SK-N-SH (cell line): ENCODE results near the gene AATF. TPM values are rescaled to one million over a fixed set of nuclear protein-coding genes. Genes with fewer than 3 reads are reported as not detected.

Experiments used
- CTCF ChIA-PET: fragments of 300-600, 350-600 bp; formaldehyde crosslinking; extraction: SDS; loops from one replicate; lab custom pipeline; 2021; lab: Yijun Ruan, JAX
- POLR2A ChIA-PET: fragments of 350-600 bp; sonication (Branson Sonifier 250); formaldehyde crosslinking; extraction: SDS; loops from one replicate; lab custom pipeline; 2020; ENCODE audit warnings: antibody characterized with exemption, inconsistent platforms; lab: Yijun Ruan, JAX
- DNase-seq: peaks from one replicate; pipeline ENCODE4 v3.0.0; 2012
- H2AFZ ChIP-seq: fragments of 200-600 bp; sonication (generic); 2 replicates; pipeline ENCODE4 v1.8.1; 2016; ENCODE audit warnings: antibody characterized with exemption, mild to moderate bottlenecking, low read depth
- H3F3A ChIP-seq: fragments of 200-600 bp; sonication (generic); replicated peaks from 2 replicates; pipeline ENCODE3; 2016; ENCODE audit warnings: antibody characterized with exemption, mild to moderate bottlenecking; ENCODE audit not compliant: insufficient read depth
- H3K27ac ChIP-seq, 2 experiments: fragments of 200-500 bp in 1 of 2; fragments of 200-600 bp in 1 of 2; sonication (Bioruptor generic) in 1 of 2; sonication (generic), shearing (Covaris generic) in 1 of 2; 2 replicates each; pipeline versions ENCODE4 v1.5.1 to v1.6.1; 2014 to 2016; ENCODE audit warnings: low read depth in 2 of 2, inconsistent platforms in 1 of 2, low read length in 1 of 2, mild to moderate bottlenecking in 1 of 2, mixed read lengths in 1 of 2
- H3K27me3 ChIP-seq: fragments of 200-600 bp; sonication (generic), shearing (Covaris generic); 2 replicates; pipeline ENCODE4 v1.6.1; 2016; ENCODE audit warnings: mixed run types; ENCODE audit not compliant: insufficient read depth
- H3K36me3 ChIP-seq, 2 experiments: fragments of 200-500 bp in 1 of 2; fragments of 200-600 bp in 1 of 2; sonication (Bioruptor generic) in 1 of 2; sonication (generic) in 1 of 2; replicated peaks in 1 of 2; 2 replicates each; pipeline versions ENCODE3 to v1.5.1; 2014 to 2016; ENCODE audit warnings: low read length in 1 of 2, mild to moderate bottlenecking in 1 of 2; ENCODE audit not compliant: insufficient read depth in 2 of 2, control insufficient read depth in 1 of 2
- H3K4me1 ChIP-seq, 2 experiments: fragments of 200-500 bp in 1 of 2; fragments of 200-600 bp in 1 of 2; sonication (Bioruptor generic) in 1 of 2; sonication (generic), shearing (Covaris generic) in 1 of 2; 2 replicates each; pipeline versions ENCODE4 v1.5.1 to v1.6.1; 2014 to 2016; ENCODE audit warnings: low read depth in 1 of 2, low read length in 1 of 2, mixed run types in 1 of 2; ENCODE audit not compliant: insufficient read depth in 2 of 2, control insufficient read depth in 1 of 2
- H3K4me2 ChIP-seq: fragments of 200-600 bp; sonication (generic), shearing (Covaris generic); 2 replicates; pipeline ENCODE4 v1.6.1; 2017; ENCODE audit warnings: mixed run types
- H3K4me3 ChIP-seq, 2 experiments: fragments of 200-500 bp in 1 of 2; fragments of 200-600 bp in 1 of 2; sonication (Bioruptor generic) in 1 of 2; sonication (generic), shearing (Covaris generic) in 1 of 2; 2 replicates each; pipeline versions ENCODE4 v1.5.1 to v1.8.1; 2014 to 2016; ENCODE audit warnings: low read depth in 2 of 2, inconsistent platforms in 1 of 2, low read length in 1 of 2, mild to moderate bottlenecking in 1 of 2, mixed read lengths in 1 of 2, moderate library complexity in 1 of 2
- H3K79me2 ChIP-seq: fragments of 200-600 bp; sonication (generic); 2 replicates; pipeline ENCODE4 v1.8.1; 2017; ENCODE audit warnings: mild to moderate bottlenecking; ENCODE audit not compliant: insufficient read depth
- H3K9ac ChIP-seq: fragments of 200-600 bp; sonication (generic); 2 replicates; pipeline ENCODE4 v1.6.1; 2017; ENCODE audit warnings: mixed run types
- H3K9me2 ChIP-seq: fragments of 200-600 bp; sonication (generic); 2 replicates; pipeline ENCODE4 v1.6.1; 2017; ENCODE audit warnings: mixed run types
- H3K9me3 ChIP-seq: fragments of 200-600 bp; sonication (generic); 2 replicates; pipeline ENCODE4 v1.6.1; 2017; ENCODE audit warnings: mixed run types, mild to moderate bottlenecking, moderate library complexity
- H4K20me1 ChIP-seq: fragments of 200-600 bp; sonication (generic); 2 replicates; pipeline ENCODE4 v1.6.1; 2017; ENCODE audit warnings: mild to moderate bottlenecking, mixed run types; ENCODE audit not compliant: insufficient read depth
- ELF1 ChIP-seq: IDR thresholded peaks from 2 replicates; pipeline ENCODE4 v1.4.0; 2012
- EZH2phosphoT487 ChIP-seq: fragments of 200-600 bp; sonication (generic); IDR thresholded peaks from 2 replicates; pipeline ENCODE4 v1.6.1; 2017; ENCODE audit warnings: low read depth, mixed run types, mild to moderate bottlenecking, antibody characterized with exemption, moderate library complexity, borderline replicate concordance
- FOSL2 ChIP-seq: IDR thresholded peaks from 2 replicates; pipeline ENCODE4 v1.4.0; 2012; ENCODE audit warnings: low read depth, mild to moderate bottlenecking, moderate library complexity, borderline replicate concordance
- FOXJ3 ChIP-seq: sonication (generic); formaldehyde crosslinking; IDR thresholded peaks from 2 replicates; pipeline ENCODE4 v1.5.1; 2020; ENCODE audit warnings: mild to moderate bottlenecking, missing genetic modification reagents
- FOXM1 ChIP-seq: IDR thresholded peaks from 2 replicates; pipeline ENCODE4 v1.4.0; 2012; ENCODE audit warnings: low read depth, mild to moderate bottlenecking
- JUND ChIP-seq: IDR thresholded peaks from 2 replicates; pipeline ENCODE4 v1.4.0; 2012
- MEF2A ChIP-seq: IDR thresholded peaks from 2 replicates; pipeline ENCODE4 v1.4.0; 2012; ENCODE audit warnings: low read depth, borderline replicate concordance
- MXI1 ChIP-seq: IDR thresholded peaks from 2 replicates; pipeline ENCODE4 v1.6.1; 2012; ENCODE audit warnings: mild to moderate bottlenecking, low read depth, low read length, improper control_type of control experiment
- NFIC ChIP-seq: IDR thresholded peaks from 2 replicates; pipeline ENCODE4 v1.4.0; 2012; ENCODE audit warnings: borderline replicate concordance
- RFX5 ChIP-seq: IDR thresholded peaks from 2 replicates; pipeline ENCODE4 v1.6.1; 2012; ENCODE audit warnings: mild to moderate bottlenecking, improper control_type of control experiment, low read length
- RXRA ChIP-seq: IDR thresholded peaks from 2 replicates; pipeline ENCODE4 v1.4.0; 2012; ENCODE audit warnings: low read depth, mild to moderate bottlenecking, borderline replicate concordance
- SIN3A ChIP-seq: IDR thresholded peaks from 2 replicates; pipeline ENCODE4 v1.6.1; 2012; ENCODE audit warnings: low read depth, mild to moderate bottlenecking, low read length, moderate library complexity, borderline replicate concordance
- TAF1 ChIP-seq: IDR thresholded peaks from 2 replicates; pipeline ENCODE4 v1.6.1; 2012; ENCODE audit warnings: low read depth, mild to moderate bottlenecking, low read length, moderate library complexity, borderline replicate concordance
- TCF12 ChIP-seq: IDR thresholded peaks from 2 replicates; pipeline ENCODE4 v1.4.0; 2012
- TEAD4 ChIP-seq: IDR thresholded peaks from 2 replicates; pipeline ENCODE4 v1.4.0; 2012; ENCODE audit warnings: mild to moderate bottlenecking, borderline replicate concordance; ENCODE audit not compliant: insufficient read depth
- YY1 ChIP-seq: IDR thresholded peaks from 2 replicates; pipeline ENCODE4 v1.4.0; 2012; ENCODE audit warnings: low read depth, mild to moderate bottlenecking
- WGBS: methylation state at CpG from one replicate; pipeline ENCODE4 v1.1.6; 2017; ENCODE audit warnings: low lambda C conversion rate; 5-methylcytosine and 5-hydroxymethylcytosine counted together
- polyA plus RNA-seq, 3 experiments: library from polyadenylated mRNA; depleted of rRNA; stranded (reverse); fragments of >200 nt; gene quantifications; 2 replicates each; pipeline ENCODE4 v1.2.3, GENCODE V29; 2012
- TF ChIP-seq, protein P1 (sequence below): fragments of 150-350 bp; IDR thresholded peaks from 2 replicates; pipeline ENCODE4 v1.6.1; 2016; ENCODE audit warnings: mild to moderate bottlenecking, low read depth, low read length
- TF ChIP-seq, protein P2 (sequence below): IDR thresholded peaks from 2 replicates; pipeline ENCODE4 v1.4.0; 2012; ENCODE audit warnings: low read depth, borderline replicate concordance
- TF ChIP-seq, protein P3 (sequence below): fragments of 150-350 bp; IDR thresholded peaks from 2 replicates; pipeline ENCODE4 v1.6.1; 2017; ENCODE audit warnings: antibody characterized with exemption, low read length, low read depth, borderline replicate concordance

Gene AATF
- polyA plus RNA-seq, 1 of the 3 experiments (the other 2 are of a cell fraction): 18.8 TPM

DNA sequence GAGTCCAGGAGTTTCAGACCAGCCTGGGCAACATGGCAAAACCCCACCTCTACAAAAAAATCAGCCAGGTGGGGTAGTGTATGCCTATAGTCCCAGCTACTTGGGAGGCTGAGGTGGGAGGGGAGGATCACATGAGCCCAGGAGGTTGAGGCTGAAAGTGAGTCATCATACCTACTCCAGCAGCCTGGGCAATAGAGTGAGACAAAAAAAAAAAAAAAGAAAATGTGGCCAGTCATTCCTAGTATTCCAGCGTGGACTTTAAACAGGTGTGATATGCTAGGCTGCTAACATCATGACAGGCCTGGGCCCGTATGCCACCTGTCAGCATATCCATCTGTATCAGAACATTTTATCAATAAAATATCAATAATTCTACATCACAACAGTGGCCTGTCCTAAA is 143.3 kb downstream of the AATF start:
- POLR2A ChIA-PET: no interaction called here
- no peak for DNase-seq
- Histone ChIP-seq H3K27ac (no peak overlapping the region), H3K9ac (no peak overlapping the region), H3K4me2 (no peak overlapping the region), H4K20me1 (no peaks in the 10 kb centered on the region), H3K27me3 (no peaks in the 10 kb centered on the region), H3K9me2 (no peaks in the 10 kb centered on the region), H3F3A (no peaks in the 10 kb centered on the region), H3K36me3 (peaks cover 0 to 70% of the 10 kb centered on the region in 2 experiments), H3K4me3 (no peak overlapping the region), H3K4me1 (peaks cover 0 to 23% of the 10 kb centered on the region in 2 experiments; a peak in 1 of 4 replicates), H3K9me3 (no peaks in the 10 kb centered on the region), H3K79me2 (no peaks in the 10 kb centered on the region), H2AFZ (no peak overlapping the region)
- 92% methylated on average over 2 of the region's 2 CpGs for WGBS
- TF ChIP-seq FOXM1 (no peak), SIN3A (no peak), NFIC (no peak), RFX5 (no peak), FOXJ3 (CRISPR knock-in tag) (no peak), TEAD4 (no peak), RXRA (no peak), TCF12 (no peak), YY1 (no peak), ELF1 (no peak), MEF2A (no peak), JUND (no peak), EZH2phosphoT487 (no peak), MXI1 (no peak), FOSL2 (no peak), TAF1 (no peak)
- TF ChIP-seq, protein P1, sequence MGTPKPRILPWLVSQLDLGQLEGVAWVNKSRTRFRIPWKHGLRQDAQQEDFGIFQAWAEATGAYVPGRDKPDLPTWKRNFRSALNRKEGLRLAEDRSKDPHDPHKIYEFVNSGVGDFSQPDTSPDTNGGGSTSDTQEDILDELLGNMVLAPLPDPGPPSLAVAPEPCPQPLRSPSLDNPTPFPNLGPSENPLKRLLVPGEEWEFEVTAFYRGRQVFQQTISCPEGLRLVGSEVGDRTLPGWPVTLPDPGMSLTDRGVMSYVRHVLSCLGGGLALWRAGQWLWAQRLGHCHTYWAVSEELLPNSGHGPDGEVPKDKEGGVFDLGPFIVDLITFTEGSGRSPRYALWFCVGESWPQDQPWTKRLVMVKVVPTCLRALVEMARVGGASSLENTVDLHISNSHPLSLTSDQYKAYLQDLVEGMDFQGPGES: no peak
- TF ChIP-seq, protein P2, sequence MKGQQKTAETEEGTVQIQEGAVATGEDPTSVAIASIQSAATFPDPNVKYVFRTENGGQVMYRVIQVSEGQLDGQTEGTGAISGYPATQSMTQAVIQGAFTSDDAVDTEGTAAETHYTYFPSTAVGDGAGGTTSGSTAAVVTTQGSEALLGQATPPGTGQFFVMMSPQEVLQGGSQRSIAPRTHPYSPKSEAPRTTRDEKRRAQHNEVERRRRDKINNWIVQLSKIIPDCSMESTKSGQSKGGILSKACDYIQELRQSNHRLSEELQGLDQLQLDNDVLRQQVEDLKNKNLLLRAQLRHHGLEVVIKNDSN: no peak
- TF ChIP-seq, protein P3, sequence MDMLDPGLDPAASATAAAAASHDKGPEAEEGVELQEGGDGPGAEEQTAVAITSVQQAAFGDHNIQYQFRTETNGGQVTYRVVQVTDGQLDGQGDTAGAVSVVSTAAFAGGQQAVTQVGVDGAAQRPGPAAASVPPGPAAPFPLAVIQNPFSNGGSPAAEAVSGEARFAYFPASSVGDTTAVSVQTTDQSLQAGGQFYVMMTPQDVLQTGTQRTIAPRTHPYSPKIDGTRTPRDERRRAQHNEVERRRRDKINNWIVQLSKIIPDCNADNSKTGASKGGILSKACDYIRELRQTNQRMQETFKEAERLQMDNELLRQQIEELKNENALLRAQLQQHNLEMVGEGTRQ: no peak
- CTCF ChIA-PET: no interaction called here
